H9 (cell line): ENCODE results near the gene HSD17B13. TPM values are rescaled to one million over a fixed set of nuclear protein-coding genes. Genes with fewer than 3 reads are reported as not detected.

ENCODE experiments used
- DNase-seq: peaks from one replicate; pipeline ENCODE4 v3.0.0-alpha.2; 2017
- H2AFZ ChIP-seq: one replicate; pipeline ENCODE4 v1.6.1; 2013; ENCODE audit warnings: mild to moderate bottlenecking, low read length, control low read depth, moderate library complexity
- H2AK5ac ChIP-seq: 2 replicates; pipeline ENCODE4 v1.6.1; 2013; ENCODE audit warnings: low read length, control low read depth, mixed read lengths; ENCODE audit not compliant: insufficient read length
- H2BK120ac ChIP-seq: one replicate; pipeline ENCODE4 v1.6.1; 2013; ENCODE audit warnings: low read depth, mild to moderate bottlenecking, low read length, control low read depth, inconsistent platforms; ENCODE audit not compliant: poor library complexity, severe bottlenecking
- H2BK12ac ChIP-seq: 2 replicates; pipeline ENCODE4 v1.6.1; 2013; ENCODE audit warnings: low read length, control low read depth, mixed read lengths, low read depth; ENCODE audit not compliant: insufficient read length
- H2BK15ac ChIP-seq: 2 replicates; pipeline ENCODE4 v1.6.1; 2013; ENCODE audit warnings: low read depth, low read length, control low read depth
- H2BK20ac ChIP-seq: one replicate; pipeline ENCODE4 v1.6.1; 2013; ENCODE audit warnings: low read depth, mild to moderate bottlenecking, low read length, control low read depth, inconsistent platforms; ENCODE audit not compliant: poor library complexity, severe bottlenecking
- H2BK5ac ChIP-seq: 2 replicates; pipeline ENCODE4 v1.6.1; 2013; ENCODE audit warnings: low read length, control low read depth, mixed read lengths; ENCODE audit not compliant: insufficient read length
- H3K14ac ChIP-seq: 2 replicates; pipeline ENCODE4 v1.6.1; 2013; ENCODE audit warnings: low read length, control low read depth; ENCODE audit not compliant: insufficient read depth
- H3K18ac ChIP-seq: 2 replicates; pipeline ENCODE4 v1.6.1; 2013; ENCODE audit warnings: low read depth, mild to moderate bottlenecking, mixed read lengths, low read length, control low read depth; ENCODE audit not compliant: insufficient read length
- H3K23ac ChIP-seq: 2 replicates; pipeline ENCODE4 v1.6.1; 2013; ENCODE audit warnings: low read length, control low read depth, mixed read lengths, low read depth; ENCODE audit not compliant: insufficient read length
- H3K23me2 ChIP-seq: 2 replicates; pipeline ENCODE4 v1.6.1; 2013; ENCODE audit warnings: low read depth, mild to moderate bottlenecking, mixed read lengths, low read length, control low read depth; ENCODE audit not compliant: insufficient read length, poor library complexity, severe bottlenecking
- H3K27ac ChIP-seq: 2 replicates; pipeline ENCODE4 v1.5.1; 2013; ENCODE audit warnings: low read length, control low read depth, mixed read lengths, low read depth; ENCODE audit not compliant: insufficient read length
- H3K27me3 ChIP-seq: 2 replicates; pipeline ENCODE4 v1.6.1; 2013; ENCODE audit warnings: low read length, control low read depth, inconsistent platforms; ENCODE audit not compliant: insufficient read depth
- H3K4ac ChIP-seq: 2 replicates; pipeline ENCODE4 v1.6.1; 2013; ENCODE audit warnings: low read depth, mild to moderate bottlenecking, control low read depth, inconsistent platforms, low read length, moderate library complexity
- H3K4me1 ChIP-seq: 2 replicates; pipeline ENCODE4 v1.6.1; 2013; ENCODE audit warnings: low read length, control low read depth, inconsistent platforms; ENCODE audit not compliant: insufficient read depth
- H3K4me2 ChIP-seq: 2 replicates; pipeline ENCODE4 v1.6.1; 2013; ENCODE audit warnings: low read length, control low read depth, mixed read lengths; ENCODE audit not compliant: insufficient read length, insufficient read depth
- H3K56ac ChIP-seq: 2 replicates; pipeline ENCODE4 v1.6.1; 2013; ENCODE audit warnings: low read depth, mild to moderate bottlenecking, mixed read lengths, low read length, control low read depth; ENCODE audit not compliant: insufficient read length
- H3K79me1 ChIP-seq: 2 replicates; pipeline ENCODE4 v1.6.1; 2013; ENCODE audit warnings: low read depth, mild to moderate bottlenecking, moderate library complexity, low read length, control low read depth, inconsistent platforms; ENCODE audit not compliant: insufficient read depth, poor library complexity, severe bottlenecking
- H3K79me2 ChIP-seq: 2 replicates; pipeline ENCODE4 v1.6.1; 2013; ENCODE audit warnings: low read length, control low read depth, inconsistent platforms; ENCODE audit not compliant: insufficient read depth
- H3K9ac ChIP-seq: 2 replicates; pipeline ENCODE4 v1.6.1; 2013; ENCODE audit warnings: low read length, control low read depth, mixed read lengths; ENCODE audit not compliant: insufficient read length; ENCODE audit errors: extremely low read depth
- H3K9me3 ChIP-seq: one replicate; pipeline ENCODE4 v1.6.1; 2013; ENCODE audit warnings: low read depth, low read length, inconsistent platforms; ENCODE audit not compliant: control insufficient read depth
- H3T11ph ChIP-seq: one replicate; pipeline ENCODE4 v1.6.1; 2013; ENCODE audit warnings: mild to moderate bottlenecking, low read length, control low read depth, inconsistent platforms
- H4K20me1 ChIP-seq: one replicate; pipeline ENCODE4 v1.6.1; 2013; ENCODE audit not compliant: control insufficient read depth, insufficient read length, insufficient read depth
- H4K5ac ChIP-seq: 2 replicates; pipeline ENCODE4 v1.6.1; 2013; ENCODE audit warnings: low read depth, mild to moderate bottlenecking, mixed read lengths, low read length, control low read depth; ENCODE audit not compliant: insufficient read length
- H4K8ac ChIP-seq: replicated peaks from 2 replicates; pipeline ENCODE4 v1.6.1; 2013; ENCODE audit warnings: low read length, control low read depth, mixed read lengths, low read depth; ENCODE audit not compliant: insufficient read length
- H4K91ac ChIP-seq: 2 replicates; pipeline ENCODE4 v1.6.1; 2013; ENCODE audit warnings: low read depth, mild to moderate bottlenecking, moderate library complexity, mixed read lengths, low read length, control low read depth; ENCODE audit not compliant: insufficient read length
- H3K27ac Mint-ChIP-seq, 3 experiments: 2 replicates in 2 of 3; 3 replicates in 1 of 3; pipeline ENCODE4 v1.8.0; 2020 to 2021; ENCODE audit warnings: mixed read lengths in 3 of 3, mild to moderate bottlenecking in 1 of 3, moderate library complexity in 1 of 3
- H3K27me3 Mint-ChIP-seq: 2 replicates; pipeline ENCODE4 v1.8.0; 2021; ENCODE audit warnings: low read depth, mild to moderate bottlenecking, moderate library complexity, mixed read lengths
- H3K36me3 Mint-ChIP-seq, 3 experiments: 2 replicates in 2 of 3; 3 replicates in 1 of 3; pipeline ENCODE4 v1.8.0; 2020 to 2021; ENCODE audit warnings: low read depth in 3 of 3, mixed read lengths in 3 of 3; ENCODE audit not compliant: insufficient read depth in 1 of 3
- H3K4me1 Mint-ChIP-seq, 2 experiments: 2 replicates each; pipeline ENCODE4 v1.8.0; 2020; ENCODE audit warnings: mixed read lengths in 2 of 2
- H3K4me3 Mint-ChIP-seq, 2 experiments: 2 replicates in 1 of 2; 3 replicates in 1 of 2; pipeline ENCODE4 v1.8.0; 2020 to 2021; ENCODE audit warnings: mild to moderate bottlenecking in 2 of 2, mixed read lengths in 2 of 2, moderate library complexity in 1 of 2
- H3K9me3 Mint-ChIP-seq, 2 experiments: 2 replicates in 1 of 2; 3 replicates in 1 of 2; pipeline ENCODE4 v1.8.0; 2020; ENCODE audit warnings: mild to moderate bottlenecking in 2 of 2, mixed read lengths in 2 of 2, moderate library complexity in 1 of 2
- CTCF ChIP-seq: fragments of 200-600 bp; sonication (generic); conservative IDR thresholded peaks from 3 replicates; pipeline ENCODE4 v1.8.0; 2021; ENCODE audit warnings: antibody characterized with exemption, mild to moderate bottlenecking
- WGBS: extraction: QIAGEN DNeasy Blood & Tissue Kit; methylation state at CpG from one replicate; pipeline ENCODE4 v1.1.7; 2013; ENCODE audit warnings: missing lambda C conversion rate, low lambda C conversion rate, mixed read lengths; ENCODE audit not compliant: insufficient read length; ENCODE audit errors: extremely low coverage; 5-methylcytosine and 5-hydroxymethylcytosine counted together
- total RNA-seq: library from RNA; stranded (reverse); gene quantifications from 2 replicates; pipeline ENCODE4 v1.2.1, GENCODE V29; 2021

The HSD17B13 gene
- total RNA-seq, 1 experiment from 2014 or later = not detected

- no CpG with 5 or more reads among the region's 7 CpGs for WGBS
- Histone ChIP-seq H3K27me3 (no peaks in the 10 kb centered on the region), H3K18ac (no peak overlapping the region), H3K79me1 (no peaks in the 10 kb centered on the region), H2BK20ac (no peak overlapping the region), H3K56ac (no peak overlapping the region), H2BK120ac (no peak overlapping the region), H2BK5ac (no peak overlapping the region), H3K9me3 (no peaks in the 10 kb centered on the region), H2BK15ac (no peak overlapping the region), H2AFZ (no peak overlapping the region), H3K23ac (no peak overlapping the region), H2AK5ac (no peak overlapping the region), H3K4me1 (no peaks in the 10 kb centered on the region), H4K5ac (no peak overlapping the region), H3K4me2 (no peak overlapping the region), H3K9ac (no peak overlapping the region), H3T11ph (no peak overlapping the region), H3K23me2 (no peaks in the 10 kb centered on the region), H4K91ac (no peak overlapping the region), H3K27ac (no peak overlapping the region), H2BK12ac (no peak overlapping the region), H3K4ac (no peak overlapping the region), H4K20me1 (no peaks in the 10 kb centered on the region), H4K8ac (no peak overlapping the region), H3K79me2 (no peaks in the 10 kb centered on the region), H3K14ac (no peak overlapping the region)
- no peaks in the 10 kb centered on the region for H3K4me1 Mint-ChIP-seq
- no peaks in the 10 kb centered on the region; a peak in 1 of 5 replicates for H3K9me3 Mint-ChIP-seq
- H3K27ac Mint-ChIP-seq = no peak overlapping the region
- no peak for TF ChIP-seq CTCF
- H3K36me3 Mint-ChIP-seq = no peaks in the 10 kb centered on the region
- H3K4me3 Mint-ChIP-seq = no peak overlapping the region
- DNase-seq = no peak
- no peaks in the 10 kb centered on the region for H3K27me3 Mint-ChIP-seq
These were observed 17.1 kb downstream of the HSD17B13 start for GRCh38 chr4:87305562-87305961.
